WTC11 (cell line): ENCODE results near the gene SASS6.

Source experiments
- ATF2 ChIP-seq: sonication (generic); formaldehyde crosslinking; IDR thresholded peaks from 2 replicates; pipeline ENCODE4 v1.8.1; 2022; ENCODE audit warnings: low read depth, missing genetic modification reagents, borderline replicate concordance
- ATF3 ChIP-seq: sonication (generic); formaldehyde crosslinking; conservative IDR thresholded peaks from 2 replicates; pipeline ENCODE4 v1.8.1; 2022; ENCODE audit warnings: mild to moderate bottlenecking, missing genetic modification reagents
- ATF6 ChIP-seq: sonication (generic); formaldehyde crosslinking; IDR thresholded peaks from 2 replicates; pipeline ENCODE4 v1.8.1; 2023; ENCODE audit warnings: mild to moderate bottlenecking, missing genetic modification reagents
- CTCF ChIP-seq: fragments of 200-600 bp; IDR thresholded peaks from 2 replicates; pipeline ENCODE4 v1.8.0; 2022; ENCODE audit warnings: antibody characterized with exemption
- FOXK1 ChIP-seq: sonication (generic); formaldehyde crosslinking; IDR thresholded peaks from 2 replicates; pipeline ENCODE4 v1.8.0; 2022; ENCODE audit warnings: mild to moderate bottlenecking, moderate library complexity, missing genetic modification reagents
- IRF2 ChIP-seq: sonication (generic); formaldehyde crosslinking; IDR thresholded peaks from 2 replicates; pipeline ENCODE4 v1.8.0; 2022; ENCODE audit warnings: low read depth, missing genetic modification reagents, borderline replicate concordance
- MAX ChIP-seq: sonication (generic); formaldehyde crosslinking; IDR thresholded peaks from 2 replicates; pipeline ENCODE4 v1.8.0; 2022; ENCODE audit warnings: mild to moderate bottlenecking, missing genetic modification reagents
- NR1H2 ChIP-seq: sonication (generic); formaldehyde crosslinking; IDR thresholded peaks from 2 replicates; pipeline ENCODE4 v1.9.0; 2021; ENCODE audit warnings: mild to moderate bottlenecking, moderate library complexity, missing genetic modification reagents
- SP1 ChIP-seq: sonication (generic); formaldehyde crosslinking; conservative IDR thresholded peaks from 2 replicates; pipeline ENCODE4 v1.8.1; 2022; ENCODE audit warnings: missing genetic modification reagents
- ZBTB43 ChIP-seq: sonication (generic); formaldehyde crosslinking; IDR thresholded peaks from 2 replicates; pipeline ENCODE4 v1.8.1; 2023; ENCODE audit warnings: mild to moderate bottlenecking, missing genetic modification reagents
- ZNF138 ChIP-seq: sonication (generic); formaldehyde crosslinking; conservative IDR thresholded peaks from 2 replicates; pipeline ENCODE4 v1.8.1; 2022; ENCODE audit warnings: mild to moderate bottlenecking, moderate library complexity, missing genetic modification reagents
- ZNF232 ChIP-seq: sonication (generic); formaldehyde crosslinking; IDR thresholded peaks from 2 replicates; pipeline ENCODE4 v1.8.0; 2022; ENCODE audit warnings: mild to moderate bottlenecking, missing genetic modification reagents
- ZNF671 ChIP-seq: fragments of 250-450 bp; sonication (Bioruptor Pico); IDR thresholded peaks from 2 replicates; pipeline ENCODE4 v1.8.0; 2021; ENCODE audit warnings: mild to moderate bottlenecking

- TF ChIP-seq IRF2 (CRISPR knock-in tag) (no peak), ZNF138 (CRISPR knock-in tag) (no peak), ATF2 (no peak), CTCF (no peak), ZBTB43 (CRISPR knock-in tag) (no peak), FOXK1 (CRISPR knock-in tag) (no peak), ZNF232 (CRISPR knock-in tag) (no peak), ATF3 (no peak), MAX (CRISPR knock-in tag) (no peak), ZNF671 (CRISPR knock-in tag) (no peak), ATF6 (CRISPR knock-in tag) (no peak), NR1H2 (CRISPR knock-in tag) (no peak), SP1 (CRISPR knock-in tag) (no peak)
Observed at GRCh38 chr1:100101564-100101963, 31.2 kb downstream of the SASS6 start.
